ENCODE measurements around the gene PAX3.

DNA sequence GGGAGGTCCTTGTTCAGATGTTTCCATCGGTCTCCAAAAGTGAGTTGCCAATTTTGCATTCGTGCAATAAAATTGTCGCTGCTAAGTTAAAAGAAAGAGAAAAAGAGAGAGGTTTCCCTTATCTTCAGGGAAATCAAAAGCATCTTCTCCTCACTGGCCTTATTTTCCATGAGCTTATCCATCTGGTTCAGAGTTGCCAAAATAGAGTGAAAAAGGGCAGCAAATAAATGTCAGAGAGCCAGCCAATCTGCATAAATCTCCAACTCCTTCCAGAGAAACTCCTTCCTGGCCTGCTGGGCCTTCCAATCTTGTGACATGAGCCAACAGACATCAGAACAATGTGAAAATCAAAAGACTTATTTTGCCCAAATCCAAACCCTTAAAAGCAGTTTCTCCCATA, 28.4 kb downstream of the PAX3 start:
- TF ChIP-seq, protein P1, sequence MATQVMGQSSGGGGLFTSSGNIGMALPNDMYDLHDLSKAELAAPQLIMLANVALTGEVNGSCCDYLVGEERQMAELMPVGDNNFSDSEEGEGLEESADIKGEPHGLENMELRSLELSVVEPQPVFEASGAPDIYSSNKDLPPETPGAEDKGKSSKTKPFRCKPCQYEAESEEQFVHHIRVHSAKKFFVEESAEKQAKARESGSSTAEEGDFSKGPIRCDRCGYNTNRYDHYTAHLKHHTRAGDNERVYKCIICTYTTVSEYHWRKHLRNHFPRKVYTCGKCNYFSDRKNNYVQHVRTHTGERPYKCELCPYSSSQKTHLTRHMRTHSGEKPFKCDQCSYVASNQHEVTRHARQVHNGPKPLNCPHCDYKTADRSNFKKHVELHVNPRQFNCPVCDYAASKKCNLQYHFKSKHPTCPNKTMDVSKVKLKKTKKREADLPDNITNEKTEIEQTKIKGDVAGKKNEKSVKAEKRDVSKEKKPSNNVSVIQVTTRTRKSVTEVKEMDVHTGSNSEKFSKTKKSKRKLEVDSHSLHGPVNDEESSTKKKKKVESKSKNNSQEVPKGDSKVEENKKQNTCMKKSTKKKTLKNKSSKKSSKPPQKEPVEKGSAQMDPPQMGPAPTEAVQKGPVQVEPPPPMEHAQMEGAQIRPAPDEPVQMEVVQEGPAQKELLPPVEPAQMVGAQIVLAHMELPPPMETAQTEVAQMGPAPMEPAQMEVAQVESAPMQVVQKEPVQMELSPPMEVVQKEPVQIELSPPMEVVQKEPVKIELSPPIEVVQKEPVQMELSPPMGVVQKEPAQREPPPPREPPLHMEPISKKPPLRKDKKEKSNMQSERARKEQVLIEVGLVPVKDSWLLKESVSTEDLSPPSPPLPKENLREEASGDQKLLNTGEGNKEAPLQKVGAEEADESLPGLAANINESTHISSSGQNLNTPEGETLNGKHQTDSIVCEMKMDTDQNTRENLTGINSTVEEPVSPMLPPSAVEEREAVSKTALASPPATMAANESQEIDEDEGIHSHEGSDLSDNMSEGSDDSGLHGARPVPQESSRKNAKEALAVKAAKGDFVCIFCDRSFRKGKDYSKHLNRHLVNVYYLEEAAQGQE (IDR thresholded peaks at IDR 0.05; ENCODE audit: low read depth), result no peak
- TF ChIP-seq ZNF274 (IDR thresholded peaks at IDR 0.05; ENCODE audit: low read depth, low read length), result no peak
- TF ChIP-seq, protein P2, sequence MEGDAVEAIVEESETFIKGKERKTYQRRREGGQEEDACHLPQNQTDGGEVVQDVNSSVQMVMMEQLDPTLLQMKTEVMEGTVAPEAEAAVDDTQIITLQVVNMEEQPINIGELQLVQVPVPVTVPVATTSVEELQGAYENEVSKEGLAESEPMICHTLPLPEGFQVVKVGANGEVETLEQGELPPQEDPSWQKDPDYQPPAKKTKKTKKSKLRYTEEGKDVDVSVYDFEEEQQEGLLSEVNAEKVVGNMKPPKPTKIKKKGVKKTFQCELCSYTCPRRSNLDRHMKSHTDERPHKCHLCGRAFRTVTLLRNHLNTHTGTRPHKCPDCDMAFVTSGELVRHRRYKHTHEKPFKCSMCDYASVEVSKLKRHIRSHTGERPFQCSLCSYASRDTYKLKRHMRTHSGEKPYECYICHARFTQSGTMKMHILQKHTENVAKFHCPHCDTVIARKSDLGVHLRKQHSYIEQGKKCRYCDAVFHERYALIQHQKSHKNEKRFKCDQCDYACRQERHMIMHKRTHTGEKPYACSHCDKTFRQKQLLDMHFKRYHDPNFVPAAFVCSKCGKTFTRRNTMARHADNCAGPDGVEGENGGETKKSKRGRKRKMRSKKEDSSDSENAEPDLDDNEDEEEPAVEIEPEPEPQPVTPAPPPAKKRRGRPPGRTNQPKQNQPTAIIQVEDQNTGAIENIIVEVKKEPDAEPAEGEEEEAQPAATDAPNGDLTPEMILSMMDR (IDR thresholded peaks at IDR 0.05 in 2 of 3, conservative IDR thresholded peaks at IDR 0.05 in 1 of 3; ENCODE audit: borderline replicate concordance in 1 of 3, insufficient read depth in 1 of 3, low read depth in 2 of 3, low read length in 2 of 3), result no peak
- no peak for TF ChIP-seq POLR2AphosphoS5 (IDR thresholded peaks at IDR 0.05; ENCODE audit: low read depth, low read length)
- no peak for TF ChIP-seq EZH2 (IDR thresholded peaks at IDR 0.05)
- TF ChIP-seq TCF7L2 (IDR thresholded peaks at IDR 0.05; ENCODE audit: borderline replicate concordance, extremely low read depth, insufficient read depth, insufficient read length), result no peak
- TF ChIP-seq, protein P3, sequence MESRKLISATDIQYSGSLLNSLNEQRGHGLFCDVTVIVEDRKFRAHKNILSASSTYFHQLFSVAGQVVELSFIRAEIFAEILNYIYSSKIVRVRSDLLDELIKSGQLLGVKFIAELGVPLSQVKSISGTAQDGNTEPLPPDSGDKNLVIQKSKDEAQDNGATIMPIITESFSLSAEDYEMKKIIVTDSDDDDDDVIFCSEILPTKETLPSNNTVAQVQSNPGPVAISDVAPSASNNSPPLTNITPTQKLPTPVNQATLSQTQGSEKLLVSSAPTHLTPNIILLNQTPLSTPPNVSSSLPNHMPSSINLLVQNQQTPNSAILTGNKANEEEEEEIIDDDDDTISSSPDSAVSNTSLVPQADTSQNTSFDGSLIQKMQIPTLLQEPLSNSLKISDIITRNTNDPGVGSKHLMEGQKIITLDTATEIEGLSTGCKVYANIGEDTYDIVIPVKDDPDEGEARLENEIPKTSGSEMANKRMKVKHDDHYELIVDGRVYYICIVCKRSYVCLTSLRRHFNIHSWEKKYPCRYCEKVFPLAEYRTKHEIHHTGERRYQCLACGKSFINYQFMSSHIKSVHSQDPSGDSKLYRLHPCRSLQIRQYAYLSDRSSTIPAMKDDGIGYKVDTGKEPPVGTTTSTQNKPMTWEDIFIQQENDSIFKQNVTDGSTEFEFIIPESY (IDR thresholded peaks at IDR 0.05; ENCODE audit: extremely low read depth, insufficient replicate concordance, low read length), result no peak
